ENCODE measurements around the gene PATL1.

DNA sequence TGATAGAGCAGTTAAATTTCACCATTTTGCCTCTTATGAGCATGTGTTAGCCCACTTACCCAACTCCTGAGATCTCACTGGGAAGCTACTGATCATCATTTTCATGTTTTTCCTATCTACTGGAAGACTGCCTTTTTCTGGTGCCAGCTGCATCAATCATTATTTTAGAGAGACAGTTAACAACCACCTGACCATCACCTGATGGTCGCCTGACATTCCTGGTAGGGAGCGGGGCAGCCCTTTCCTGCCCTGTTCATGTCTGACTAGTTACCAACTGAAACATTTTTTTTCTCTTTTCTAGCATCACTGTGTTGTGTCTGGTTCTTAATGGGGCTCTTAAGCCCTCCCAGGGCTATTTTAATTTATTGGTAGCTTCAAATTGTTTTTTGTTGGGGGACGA is 20.2 kb upstream of the PATL1 start:
- TF ChIP-seq CTCF (conservative IDR thresholded peaks at IDR 0.05), result no peak
- TF ChIP-seq EZH2 (IDR thresholded peaks at IDR 0.05; ENCODE audit: low read depth), result no peak

Measured in PC-9 (cell line).